Measurements from ENCODE around the gene MGST3. TPM values are rescaled to one million over a fixed set of nuclear protein-coding genes. Genes with fewer than 3 reads are reported as not detected.

MGST3 gene
- polyA plus RNA-seq, 2 of the 4 experiments (the other 2 are of a cell fraction) = 216 to 217 TPM

GRCh38 chr1:165697881-165698760 lies 67.1 kb downstream of the MGST3 start, which contains the start of gene ALDH9A1 (continued):
- TF ChIP-seq BCL3 (IDR thresholded peaks at IDR 0.05) = peak; percentile 69; the same call in 2 of the 3 replicates
- TF ChIP-seq POLR2A (IDR thresholded peaks at IDR 0.05; ENCODE audit: low read length) = peak; percentile 92
- peak; percentile 35; the same call in 1 of the 2 replicates for TF ChIP-seq KDM5A (IDR thresholded peaks at IDR 0.05)
- TF ChIP-seq SMC3 (IDR thresholded peaks at IDR 0.05) = peak; percentile 39; the same call in 1 of the 3 replicates
- no peak for TF ChIP-seq RCOR1 (IDR thresholded peaks at IDR 0.05; ENCODE audit: low read depth, low read length)
- TF ChIP-seq SREBF2 (IDR thresholded peaks at IDR 0.05) = no peak
- no peak for TF ChIP-seq CEBPB (IDR thresholded peaks at IDR 0.05)
- TF ChIP-seq JUN (IDR thresholded peaks at IDR 0.05) = peak in 1 of 2 experiments; percentile 91; a peak in 3 of 5 replicates
- no peak for TF ChIP-seq MYC (IDR thresholded peaks at IDR 0.05; ENCODE audit: borderline replicate concordance, low read length)
- no peak for TF ChIP-seq ZNF302 (CRISPR knock-in tag; IDR thresholded peaks at IDR 0.05)
- TF ChIP-seq MAX (IDR thresholded peaks at IDR 0.05) = peak; percentile 71
- TF ChIP-seq E2F6 (IDR thresholded peaks at IDR 0.05; ENCODE audit: borderline replicate concordance, low read depth) = peak; percentile 34; the same call in 1 of the 2 replicates
- TF ChIP-seq PHF8 (IDR thresholded peaks at IDR 0.05; ENCODE audit: borderline replicate concordance, low read depth) = peak; percentile 96
- TF ChIP-seq MAFK (IDR thresholded peaks at IDR 0.05; ENCODE audit: partially characterized antibody) = no peak
- TF ChIP-seq NR3C1 (IDR thresholded peaks at IDR 0.05) = no peak
- TF ChIP-seq HEYL (CRISPR knock-in tag; IDR thresholded peaks at IDR 0.05) = no peak

GRCh38 chr1:165698761-165699052 lies 67.7 kb downstream of the MGST3 start:
- WGBS (ENCODE audit: missing lambda C conversion rate) = 3% methylated on average over 7 of the region's 7 CpGs
- ChIA-PET CTCF (interaction anchor here (0.6 to 3.0 kb wide), 12 partner anchors 8 to 215 kb away, joined by 3 to 15 read pairs (median 4); no protein-coding TSS in a partner anchor), POLR2A (interaction anchor here (0.9 to 1.7 kb wide), 7 partner anchors 40 to 225 kb away, joined by 3 to 8 read pairs (median 4); partner anchors contain the start of gene TMCO1)
- Histone ChIP-seq H3K4me3 (peak overlapping the region; percentile 93), H3K9me3 (no peaks in the 10 kb centered on the region), H3K27ac (peak overlapping the region; percentile 93 to 99), H3K4me2 (peak overlapping the region; percentile 89), H3K4me1 (peaks cover 16% of the 10 kb centered on the region)
- 0 out of 6 replicates have a peak, but pooled peaks of 1 of the 2 experiments have one; percentile 20 for ATAC-seq
- FAIRE-seq = no peak
- TF ChIP-seq MAX (IDR thresholded peaks at IDR 0.05) (peak; percentile 38; the same call in 1 of the 2 replicates), CEBPB (IDR thresholded peaks at IDR 0.05) (no peak)
- DNase-seq (ENCODE audit: low read depth in 1 of 2, low spot score in 1 of 2) = no peak

- no peaks in the 10 kb centered on the region for H3K9me3 ChIP-seq
- peaks cover 19% of the 10 kb centered on the region for H3K4me1 ChIP-seq
- no peak overlapping the region for H3K4me3 ChIP-seq
- TF ChIP-seq HDAC2 (IDR thresholded peaks at IDR 0.05) (no peak), POLR2AphosphoS2 (conservative IDR thresholded peaks at IDR 0.05; ENCODE audit: low read length) (no peak), TFCP2L1 (CRISPR knock-in tag; IDR thresholded peaks at IDR 0.05) (no peak), PBX3 (IDR thresholded peaks at IDR 0.05) (no peak), KDM5A (IDR thresholded peaks at IDR 0.05) (no peak), ZNF302 (CRISPR knock-in tag; IDR thresholded peaks at IDR 0.05) (no peak), HOXB5 (CRISPR knock-in tag; IDR thresholded peaks at IDR 0.05) (no peak), ZC3H11A (IDR thresholded peaks at IDR 0.05) (no peak), CHD2 (IDR thresholded peaks at IDR 0.05; ENCODE audit: low read length, partially characterized antibody) (no peak), EHF (CRISPR knock-in tag; IDR thresholded peaks at IDR 0.05) (no peak), FOXS1 (CRISPR knock-in tag; IDR thresholded peaks at IDR 0.05) (no peak), JUNB (IDR thresholded peaks at IDR 0.05) (no peak), RNF2 (IDR thresholded peaks at IDR 0.05; ENCODE audit: borderline replicate concordance, low read depth) (no peak), CHD4 (IDR thresholded peaks at IDR 0.05; ENCODE audit: borderline replicate concordance) (no peak), ESRRA (IDR thresholded peaks at IDR 0.05; ENCODE audit: borderline replicate concordance, low read length) (no peak), FOSB (CRISPR knock-in tag; IDR thresholded peaks at IDR 0.05) (no peak), USF2 (IDR thresholded peaks at IDR 0.05) (no peak), KDM1A (IDR thresholded peaks at IDR 0.05; ENCODE audit: low read depth) (no peak)
- no peak for FAIRE-seq
- POLR2A ChIA-PET = no interaction called here
- no peak for ATAC-seq
- no peak overlapping the region for H3K4me2 ChIP-seq
- DNase-seq (ENCODE audit: low read depth in 1 of 2, low spot score in 1 of 2) = no peak
- 89% methylated on average over 3 of the region's 3 CpGs for WGBS (ENCODE audit: missing lambda C conversion rate)
- no peak overlapping the region; a peak in 1 of 6 replicates for H3K27ac ChIP-seq
- CTCF ChIA-PET = interaction anchor here (1.1 to 3.0 kb wide), 4 partner anchors 38 to 215 kb away, joined by 3 to 15 read pairs (median 6); no protein-coding TSS in a partner anchor
These were observed 68.5 kb downstream of the MGST3 start for GRCh38 chr1:165699577-165699976.

Measured in A549 (cell line).